HG03571 (cell line): Measurements from ENCODE around the gene BICC1.

Source experiments
- ATAC-seq: cut with Tn5 transposase; IDR thresholded peaks from one replicate; pipeline ENCODE4 v1.9.1; 2021; ENCODE audit not compliant: unreplicated experiment

BICC1 gene

DNA sequence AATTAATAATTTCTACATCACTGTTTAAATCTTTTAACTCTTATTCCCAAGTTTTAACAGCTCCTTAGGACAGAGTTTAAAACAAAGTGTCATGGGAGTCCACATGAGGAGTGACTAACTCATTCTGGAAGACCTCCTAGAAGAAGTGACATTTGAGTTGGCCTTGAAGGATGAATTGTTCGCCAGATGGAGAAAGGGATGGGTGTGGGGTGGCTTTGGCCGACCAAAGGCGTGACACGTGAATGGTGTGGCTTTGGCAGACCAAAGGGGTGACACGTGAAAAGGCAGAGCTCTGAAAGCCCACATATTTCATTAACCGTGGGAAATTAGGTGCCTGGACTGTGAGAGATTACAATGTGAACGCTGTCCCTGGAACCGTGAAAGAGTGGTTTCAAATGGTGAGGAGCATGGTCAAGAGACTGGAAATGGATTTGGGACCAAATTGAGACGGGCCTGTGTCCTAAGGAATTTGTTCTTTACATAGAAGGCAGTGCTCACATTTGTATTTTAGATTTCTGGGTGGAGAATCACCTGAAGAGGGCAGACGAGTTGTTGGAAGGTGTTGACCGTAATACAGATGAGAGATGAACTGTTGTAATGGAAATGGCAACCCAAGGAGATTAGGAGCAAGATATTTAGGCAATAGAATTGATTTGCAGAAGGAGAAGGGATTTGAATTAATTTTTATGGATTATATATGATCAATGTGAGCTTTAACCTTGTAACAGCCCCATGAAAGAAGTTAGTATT, 228.1 kb downstream of the BICC1 start:
- no peak for ATAC-seq

DNA sequence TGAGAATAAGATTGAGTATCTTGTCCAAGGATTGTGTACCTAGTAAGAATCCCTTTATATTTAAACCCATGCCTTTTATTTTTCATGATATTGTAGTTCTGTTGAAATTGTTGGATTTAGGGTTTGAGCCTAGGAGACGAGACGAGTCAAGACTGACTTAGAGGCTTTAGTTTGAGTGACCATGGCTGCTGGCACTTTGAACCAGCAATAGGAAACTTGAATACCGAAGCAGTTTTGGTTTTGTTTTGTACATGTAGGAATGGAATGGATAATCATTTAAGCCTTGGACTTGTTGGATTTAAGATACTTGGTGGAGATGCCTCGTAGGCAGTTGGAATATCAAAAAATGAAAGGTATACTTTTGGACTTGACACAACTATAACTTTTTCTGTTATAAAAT, 229.0 kb downstream of the BICC1 start:
- ATAC-seq = no peak

DNA sequence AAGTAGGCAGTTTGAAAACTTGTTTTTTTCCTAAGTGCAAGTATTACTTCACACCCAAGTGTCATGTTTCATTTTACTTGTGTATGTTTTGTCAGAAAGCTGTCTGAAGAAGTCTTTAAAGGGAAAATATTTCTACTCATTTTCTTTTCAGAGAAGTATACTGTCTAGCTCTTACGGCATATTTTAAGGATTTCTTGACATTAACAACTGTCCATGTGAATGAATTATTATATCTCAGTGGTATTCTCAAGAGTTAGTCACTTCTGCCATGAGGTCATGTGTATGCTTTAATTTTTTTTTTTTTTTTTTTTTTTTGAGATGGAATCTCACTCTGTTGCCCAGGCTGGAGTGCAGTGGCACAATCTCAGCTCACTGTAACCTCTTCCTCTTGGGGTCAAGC, 229.5 kb downstream of the BICC1 start:
- no peak for ATAC-seq

DNA sequence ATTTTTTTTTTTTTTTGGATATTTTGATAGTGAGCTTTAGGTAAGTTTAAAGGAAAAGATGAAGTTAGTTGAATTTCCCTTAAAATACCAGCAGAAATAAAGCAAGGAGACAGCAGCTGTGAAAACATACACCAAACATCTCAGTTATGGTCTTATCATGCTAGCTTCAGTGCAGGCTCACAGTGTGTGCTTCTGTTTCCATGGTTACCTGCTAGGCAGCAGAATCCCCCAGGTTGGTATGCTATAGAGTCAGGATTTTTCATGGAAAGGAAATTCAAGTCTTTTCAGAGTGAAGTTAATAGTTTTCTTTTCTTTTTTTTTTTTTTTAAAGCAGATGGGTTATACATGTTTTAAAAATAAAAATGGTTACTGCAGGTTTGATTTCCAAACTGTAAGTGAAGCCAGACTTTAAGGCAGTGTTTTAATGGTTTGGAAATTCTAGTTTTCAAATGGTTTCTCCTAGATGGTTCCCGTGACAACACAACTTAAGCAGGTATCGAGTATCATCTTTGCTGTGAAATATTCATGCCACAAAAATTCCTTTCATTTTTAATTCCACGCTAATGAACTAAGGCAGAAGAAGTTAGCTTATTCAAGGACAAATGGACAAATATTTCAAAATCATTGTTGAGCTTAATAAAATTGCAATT, 230.9 kb downstream of the BICC1 start:
- no peak for ATAC-seq

DNA sequence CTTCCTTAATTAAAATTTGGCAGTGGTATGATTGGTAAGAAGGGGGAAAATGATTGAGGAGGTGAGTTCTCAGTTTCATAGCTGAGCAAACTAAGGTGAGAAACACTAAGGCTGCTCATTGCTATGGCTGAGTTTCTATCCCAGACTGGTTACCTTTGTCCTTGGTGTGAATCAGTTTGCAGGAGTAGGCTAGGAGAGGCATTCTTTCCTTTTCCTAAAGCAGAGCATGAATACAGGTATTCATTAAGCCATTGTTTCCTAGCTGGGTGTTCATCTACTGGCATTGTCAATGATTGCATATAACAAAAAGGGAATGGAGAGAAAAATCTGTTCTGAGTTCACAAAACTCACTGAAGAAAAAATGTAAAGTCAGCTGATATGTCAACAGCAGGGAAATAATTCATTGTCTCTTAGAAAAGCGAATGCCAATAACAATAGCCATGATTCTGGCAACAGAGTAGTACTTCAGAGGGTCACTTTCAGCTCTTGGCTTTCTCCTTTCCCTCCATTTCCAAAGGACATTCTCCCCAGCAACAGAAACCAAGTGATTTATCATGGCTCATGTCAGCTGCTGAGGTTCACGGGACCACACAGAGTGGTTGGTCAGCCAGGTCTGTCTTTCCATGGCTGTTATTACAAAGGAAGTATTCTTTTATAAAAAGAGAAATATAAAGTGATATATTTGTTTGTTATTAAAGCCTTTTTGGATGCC, 234.0 kb downstream of the BICC1 start:
- ATAC-seq = no peak

DNA sequence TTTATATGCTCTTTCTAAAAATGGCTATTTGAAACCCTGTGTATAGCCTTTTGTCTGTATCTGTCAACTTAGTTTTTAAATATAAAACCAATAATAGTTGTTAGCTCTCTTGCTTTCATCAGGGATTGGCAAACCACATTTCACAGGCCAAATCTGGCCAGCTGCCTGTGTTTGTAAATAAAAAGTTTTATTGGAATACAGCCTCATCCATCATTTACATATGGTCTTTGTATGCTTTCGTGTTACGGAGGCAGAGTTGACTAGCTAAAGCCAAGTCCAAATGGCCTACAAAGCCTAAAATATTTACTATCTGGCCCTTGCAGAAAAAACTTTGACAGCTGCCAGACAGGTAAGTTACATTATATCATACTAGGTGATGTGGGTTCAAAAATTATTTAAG, 235.0 kb downstream of the BICC1 start:
- no peak for ATAC-seq

DNA sequence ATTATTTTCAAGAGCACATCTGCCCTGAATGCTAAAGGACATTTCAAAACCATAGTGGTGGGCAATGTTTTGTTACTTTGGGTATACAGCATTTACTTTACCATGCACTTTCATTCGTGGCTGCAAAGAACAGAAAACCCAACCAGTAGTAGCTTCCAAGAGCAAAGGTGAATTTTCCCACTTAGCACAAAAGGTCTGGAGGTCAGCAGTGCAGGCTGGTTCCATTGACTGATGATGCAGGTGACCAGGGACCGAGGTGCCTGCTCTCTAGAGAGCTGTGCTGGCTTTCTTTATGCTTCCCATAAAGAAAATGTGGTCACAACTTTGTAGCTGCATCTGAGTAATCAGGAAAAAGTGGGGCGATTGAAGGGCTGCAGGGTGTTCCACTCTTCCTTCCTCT, 240.0 kb downstream of the BICC1 start:
- ATAC-seq = no peak

DNA sequence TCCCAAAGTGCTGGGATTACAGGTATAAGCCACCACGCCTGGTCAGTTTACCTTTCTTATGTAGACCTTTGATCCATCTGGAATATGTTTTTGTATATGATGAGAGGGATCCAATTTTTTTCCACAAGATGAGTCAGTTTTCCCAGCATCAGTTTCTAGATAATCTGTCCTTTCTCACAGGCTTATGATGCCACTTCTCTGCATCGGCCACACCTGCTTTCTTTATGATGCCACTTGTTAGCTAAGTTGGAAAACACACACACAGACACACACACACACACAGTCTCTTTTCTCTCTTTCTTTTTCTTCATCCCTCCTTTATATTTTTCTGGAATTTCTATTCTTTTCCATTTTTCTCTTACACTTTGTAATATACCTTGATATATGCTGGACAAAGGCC, 240.8 kb downstream of the BICC1 start:
- no peak for ATAC-seq

DNA sequence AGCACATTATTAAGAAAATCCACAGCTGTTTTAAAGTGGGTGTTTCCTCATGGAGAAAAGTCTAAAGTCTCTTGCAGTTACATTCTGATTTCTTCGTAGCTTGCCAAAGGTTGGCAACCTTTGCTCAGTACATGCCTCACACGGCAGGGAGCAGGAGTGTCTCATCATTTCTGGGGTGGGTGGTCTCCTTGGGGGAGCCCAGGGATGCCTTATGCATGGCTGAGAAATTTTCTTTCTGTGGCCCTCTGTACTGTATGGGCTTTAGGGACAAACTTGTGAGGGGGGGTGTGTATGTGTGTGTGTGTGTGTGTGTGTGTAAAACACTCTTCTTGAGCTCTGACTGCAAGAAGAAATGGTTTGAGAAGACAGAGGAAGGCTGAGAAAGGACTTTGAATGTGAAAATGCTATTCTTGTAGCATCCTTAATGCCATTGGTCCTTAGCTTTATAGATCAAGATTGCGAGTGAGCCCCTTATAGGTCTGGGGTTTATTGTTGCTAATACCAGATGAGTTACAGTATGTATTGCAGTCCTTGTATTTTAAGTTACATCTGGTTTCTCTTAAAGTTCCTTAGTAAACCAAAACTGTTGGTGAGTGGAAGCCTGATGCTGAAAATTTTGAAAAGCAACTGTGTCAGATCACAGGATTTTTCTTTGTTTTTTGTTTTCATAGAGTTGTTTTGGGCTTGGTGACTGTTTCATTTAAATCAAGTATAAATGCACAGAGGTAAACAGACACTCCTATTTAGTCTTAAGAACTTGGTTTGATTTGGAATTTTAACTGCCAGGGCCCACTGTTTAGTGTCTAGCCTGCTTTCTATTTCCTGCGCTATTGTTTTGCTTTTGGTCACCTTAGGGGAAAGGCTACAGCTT, 242.0 kb downstream of the BICC1 start:
- no peak for ATAC-seq

DNA sequence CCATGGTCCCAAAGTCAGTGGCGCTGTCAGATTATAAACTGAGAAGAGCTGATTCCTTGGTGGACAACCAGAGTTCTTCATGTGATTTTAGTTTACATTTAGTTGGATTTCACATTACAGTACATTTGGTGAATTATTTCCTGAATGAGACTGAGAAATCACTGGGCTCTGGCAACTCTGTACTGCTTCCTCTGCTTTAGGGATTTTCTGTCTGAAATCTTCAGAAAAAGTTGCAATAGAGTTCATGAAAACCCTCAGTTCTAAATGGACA, 242.6 kb downstream of the BICC1 start:
- no peak for ATAC-seq

DNA sequence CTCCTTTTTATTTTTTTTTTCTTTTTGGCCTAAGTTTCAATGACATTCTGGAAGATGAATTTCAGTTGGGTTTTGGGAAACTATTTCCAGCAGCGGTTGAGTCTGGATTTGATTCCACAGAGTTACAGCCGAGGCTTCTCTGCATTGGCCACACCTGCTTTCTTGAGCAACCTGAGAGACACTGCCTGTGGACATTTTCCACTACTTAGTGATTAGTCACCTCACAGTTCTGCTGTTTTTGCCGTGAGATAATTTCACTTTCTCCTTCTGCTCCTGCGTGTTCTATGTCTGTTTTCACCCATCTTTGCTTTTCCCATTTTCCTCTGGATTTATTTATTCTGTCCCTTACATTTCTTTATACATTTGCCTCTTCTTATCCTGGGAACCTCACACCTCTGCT, 243.0 kb downstream of the BICC1 start:
- ATAC-seq = no peak

DNA sequence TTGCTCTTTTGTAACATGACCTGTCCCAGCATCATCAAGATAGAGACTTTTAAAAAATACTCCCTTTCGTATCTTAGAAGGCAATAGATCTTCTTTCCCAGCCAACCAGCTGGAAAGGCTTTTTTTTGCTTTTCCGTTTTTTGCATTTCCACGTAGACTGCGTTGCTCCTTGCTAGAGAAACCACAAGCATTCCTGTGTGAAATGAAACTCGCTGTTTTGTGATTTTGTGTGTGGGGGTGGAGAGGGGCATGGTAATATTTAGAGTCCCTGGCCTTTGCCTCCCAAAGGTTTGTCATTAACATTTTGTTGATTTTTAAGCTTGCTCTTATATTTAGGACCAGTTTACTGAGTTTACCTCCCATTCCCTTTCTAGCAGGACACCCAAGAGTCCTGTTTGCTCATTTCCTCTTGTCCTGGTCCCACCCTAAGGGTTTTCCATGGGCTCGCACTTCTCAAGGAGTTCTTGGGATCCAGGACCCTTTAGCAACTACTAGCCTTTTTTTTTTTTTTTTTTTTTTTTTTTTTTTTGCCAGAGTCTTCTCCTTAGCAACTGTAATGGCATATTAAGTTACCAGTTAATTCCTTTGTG, 243.6 kb downstream of the BICC1 start:
- ATAC-seq = no peak

DNA sequence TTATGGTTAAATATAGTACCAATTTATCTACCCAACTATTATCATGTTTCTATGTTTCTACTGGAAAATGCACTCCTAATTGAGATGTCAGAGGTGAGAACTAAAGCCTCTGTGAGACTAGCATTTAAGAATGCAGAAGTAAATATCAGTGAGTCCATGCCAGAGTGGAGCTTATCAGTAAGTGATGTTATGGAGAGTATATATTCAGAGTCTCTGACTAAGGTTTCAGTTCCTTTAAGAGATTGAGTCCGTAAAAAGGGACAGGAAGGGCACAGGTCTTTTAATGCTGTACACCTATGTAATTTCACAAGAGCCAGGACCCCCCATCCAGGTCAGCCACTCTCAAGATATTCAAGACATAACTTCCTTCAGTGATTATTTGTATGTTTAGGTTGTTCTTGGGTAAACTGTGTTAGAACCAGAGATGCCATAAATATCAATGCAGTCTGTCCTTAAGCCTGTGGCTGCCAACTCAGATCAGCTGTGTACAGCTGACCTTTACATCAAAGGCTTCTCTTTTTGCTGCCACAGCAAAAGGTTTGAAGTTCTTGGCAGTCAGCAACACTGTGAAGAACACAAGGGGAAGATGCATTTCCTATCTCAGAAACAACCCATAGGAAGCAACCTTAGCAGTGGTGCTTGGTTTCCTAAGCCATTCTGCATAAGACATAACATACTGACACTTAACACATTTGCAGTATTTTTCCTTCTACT, 244.8 kb downstream of the BICC1 start:
- ATAC-seq = no peak

DNA sequence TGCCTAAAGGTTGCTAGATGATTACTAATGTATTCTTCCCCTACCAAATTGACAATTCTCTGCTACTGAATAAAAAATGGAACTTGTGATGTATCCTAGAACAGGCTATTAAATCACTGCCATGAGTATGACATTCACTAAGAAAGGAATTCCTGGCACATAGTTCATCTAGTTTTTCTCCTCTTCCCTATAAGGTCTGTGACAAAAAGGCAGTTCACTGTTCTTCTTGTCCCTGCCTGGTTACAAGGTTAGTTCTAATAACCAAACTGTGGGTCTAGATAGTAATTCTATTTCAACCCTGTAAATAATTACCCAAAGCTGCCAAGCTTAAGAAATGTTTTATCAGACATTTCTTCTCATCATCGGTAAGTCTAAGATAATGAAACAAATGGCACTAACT, 245.6 kb downstream of the BICC1 start:
- ATAC-seq = no peak

DNA sequence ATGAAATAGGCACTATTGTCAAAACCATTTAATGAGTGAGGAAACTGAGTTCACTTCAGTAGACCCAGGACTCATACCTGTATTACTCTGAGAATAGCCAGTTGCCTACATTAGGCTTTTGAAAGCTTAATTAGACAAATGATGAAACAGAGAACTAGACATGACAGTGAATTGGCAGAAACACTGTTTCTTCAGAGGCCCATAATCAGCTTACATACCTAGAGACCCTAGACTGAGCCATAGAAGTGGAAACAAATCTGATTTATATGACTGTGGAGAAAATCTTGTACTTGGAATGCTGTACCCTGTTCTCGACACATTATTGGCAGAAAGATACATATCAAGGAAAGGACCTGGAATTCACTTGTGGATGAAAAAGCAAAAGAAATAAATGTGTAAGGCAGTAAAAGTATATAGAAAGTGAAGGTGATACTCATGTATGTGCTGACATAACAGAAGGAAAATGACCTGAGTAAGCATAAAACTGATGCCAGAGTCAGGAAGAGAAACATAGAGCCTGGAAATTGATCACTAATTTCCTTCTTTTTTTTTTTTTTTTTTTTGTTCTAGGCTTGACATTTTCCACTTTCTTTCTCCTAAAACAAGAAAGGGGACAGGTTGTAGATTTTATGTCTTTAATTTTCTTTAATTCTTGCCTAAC, 251.5 kb downstream of the BICC1 start:
- no peak for ATAC-seq

DNA sequence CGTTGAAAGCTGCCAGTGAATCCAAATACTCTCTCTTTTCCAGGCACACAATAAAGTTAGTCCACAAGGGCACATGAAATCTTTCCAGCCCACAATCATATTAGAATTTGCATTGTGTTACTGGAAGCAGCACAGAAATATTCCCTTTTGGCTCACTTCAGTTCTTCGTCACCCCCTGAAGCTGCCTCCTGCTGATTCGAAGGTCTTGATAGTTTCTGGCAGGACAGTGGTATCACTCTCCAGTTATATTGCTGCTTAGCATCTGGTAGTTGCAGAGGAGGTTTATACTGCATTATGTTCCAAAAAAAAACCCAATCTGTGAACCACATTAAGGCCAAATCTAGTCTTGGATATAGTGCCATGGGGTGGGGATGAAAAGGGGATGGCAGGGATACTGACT, 253.2 kb downstream of the BICC1 start:
- ATAC-seq = no peak

DNA sequence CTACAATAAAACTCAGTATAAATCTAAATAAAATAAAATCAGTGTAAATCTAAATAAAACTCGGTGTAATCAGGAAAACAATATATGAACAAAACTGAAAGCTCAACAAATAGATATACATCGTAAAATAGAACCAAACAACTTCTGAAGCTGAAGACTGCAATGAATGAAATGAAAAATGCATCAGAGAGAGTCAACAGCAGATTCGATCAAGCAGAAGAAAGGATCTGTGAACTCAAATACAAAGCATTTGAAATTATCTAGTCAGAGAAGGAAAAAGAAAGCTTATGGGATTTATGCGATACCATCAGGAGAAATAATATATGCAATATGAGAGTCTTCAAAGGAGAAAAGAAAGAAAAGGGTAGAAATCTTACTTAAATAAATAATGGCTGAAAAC, 255.0 kb downstream of the BICC1 start:
- ATAC-seq = no peak

DNA sequence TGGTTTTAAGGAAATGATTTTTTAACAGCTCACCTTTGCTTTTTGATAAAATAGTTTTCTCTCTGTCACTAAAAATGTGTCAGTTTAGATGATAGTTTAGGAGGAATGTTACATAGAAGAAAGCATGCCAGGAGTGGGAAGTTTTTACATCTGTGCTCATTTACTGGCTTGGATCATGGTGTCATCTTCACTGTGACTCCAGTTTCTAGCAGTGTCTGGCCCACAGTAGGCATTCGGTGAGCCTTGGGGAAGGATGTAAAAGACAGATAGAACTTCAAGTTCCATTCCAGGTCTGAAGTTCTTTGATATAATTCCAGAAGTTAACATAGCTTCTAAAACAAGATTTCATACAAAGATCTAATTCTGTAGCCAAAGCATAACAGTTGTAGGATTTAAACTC, 259.2 kb downstream of the BICC1 start:
- no peak for ATAC-seq

DNA sequence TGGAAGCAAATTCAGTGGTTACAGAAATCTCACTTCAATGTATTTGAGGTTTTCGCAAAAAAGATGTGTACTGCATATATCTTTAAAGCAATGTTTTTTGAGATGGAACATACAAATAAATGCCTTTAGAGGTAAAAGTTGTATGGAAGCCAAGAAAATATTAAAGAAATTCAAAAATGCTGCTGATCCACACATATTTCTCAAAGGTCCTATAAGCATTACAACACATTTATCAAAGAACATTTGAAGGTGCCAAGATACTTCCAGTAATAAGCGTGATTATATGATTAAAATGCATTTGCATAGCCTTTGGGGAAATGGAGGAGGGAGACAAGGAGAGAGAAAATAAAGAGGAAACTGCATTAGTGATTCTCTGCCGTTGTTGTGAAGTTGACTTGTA, 260.1 kb downstream of the BICC1 start:
- no peak for ATAC-seq

DNA sequence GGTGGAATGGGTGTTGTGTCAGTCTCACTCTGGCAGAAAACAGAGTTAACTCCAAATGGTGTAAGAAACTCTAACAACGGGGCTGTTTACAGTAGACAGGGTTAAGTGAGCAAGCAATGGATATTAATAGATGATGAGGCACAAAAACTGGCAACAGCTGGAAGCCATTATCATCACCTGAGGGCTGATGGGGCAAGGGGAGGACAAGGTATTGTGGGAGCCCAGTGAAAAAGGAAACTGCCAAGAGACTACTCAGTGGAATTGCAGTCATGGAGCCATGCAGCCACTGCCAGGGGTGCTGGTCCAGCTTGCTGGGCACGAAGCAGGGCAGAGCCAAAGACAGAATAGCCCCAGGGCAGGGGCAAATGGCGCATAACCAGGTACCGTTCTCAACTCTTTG, 260.7 kb downstream of the BICC1 start:
- ATAC-seq = no peak
